AG09319 (cell line): Measurements from ENCODE around the gene ADPRHL1.

Experiments
- DNase-seq: peaks from one replicate; pipeline ENCODE4 v3.0.0-alpha.2; 2010; ENCODE audit warnings: low read depth; ENCODE audit errors: extremely low read depth
- CTCF ChIP-seq: IDR thresholded peaks from 2 replicates; pipeline ENCODE4 v1.5.1; 2011; ENCODE audit warnings: low read depth, mild to moderate bottlenecking, inconsistent platforms, low read length, moderate library complexity

ADPRHL1 gene

GRCh38 chr13:113452942-113453901, at the start of gene ADPRHL1:
ADPRHL1 (minus strand) TSS chr13:113453488; CDS start chr13:113453437, 51 bp downstream.
- no peak for TF ChIP-seq CTCF
- DNase-seq, result no peak

GRCh38 chr13:113502686-113503085, 49.4 kb upstream of the ADPRHL1 start:
- no peak for TF ChIP-seq CTCF
- DNase-seq, result no peak

- no peak for DNase-seq
- TF ChIP-seq CTCF, result no peak
These were observed 47.4 kb upstream of the ADPRHL1 start for GRCh38 chr13:113500530-113501265.

- no peak for DNase-seq
- TF ChIP-seq CTCF, result no peak
These were observed 46.6 kb upstream of the ADPRHL1 start for GRCh38 chr13:113499936-113500335.

GRCh38 chr13:113498905-113499304, 45.6 kb upstream of the ADPRHL1 start:
- no peak for TF ChIP-seq CTCF
- no peak for DNase-seq

- no peak for DNase-seq
- no peak for TF ChIP-seq CTCF
These were observed 43.9 kb upstream of the ADPRHL1 start for GRCh38 chr13:113497217-113497616.
